Nephron progenitor cell (in vitro differentiated cells): ENCODE measurements around the gene SLC19A3.
A peak's percentile ranks its signal among the peaks of the same experiment; 100 is the strongest.
"Not testable (repeated sequence)": the region's sequence is repeated elsewhere in the genome, so short reads cannot be mapped to it uniquely, and the experiment has no call there.

ENCODE experiments used
- DNase-seq: peaks from one replicate; pipeline ENCODE4 v3.0.0; 2021
- H3K27ac Mint-ChIP-seq: 2 replicates; pipeline ENCODE4 v1.8.0; 2021; ENCODE audit warnings: mild to moderate bottlenecking, moderate library complexity, mixed read lengths
- H3K27me3 Mint-ChIP-seq: 2 replicates; pipeline ENCODE4 v1.8.0; 2021; ENCODE audit warnings: mild to moderate bottlenecking, low read depth, mixed read lengths; ENCODE audit not compliant: poor library complexity
- H3K36me3 Mint-ChIP-seq: 2 replicates; pipeline ENCODE4 v1.8.0; 2021; ENCODE audit warnings: low read depth, mixed read lengths
- H3K4me1 Mint-ChIP-seq: 2 replicates; pipeline ENCODE4 v1.8.0; 2021; ENCODE audit warnings: mixed read lengths
- H3K4me3 Mint-ChIP-seq: 2 replicates; pipeline ENCODE4 v1.8.0; 2021; ENCODE audit warnings: mild to moderate bottlenecking, moderate library complexity, mixed read lengths
- H3K9me3 Mint-ChIP-seq: 2 replicates; pipeline ENCODE4 v1.8.0; 2021; ENCODE audit warnings: mild to moderate bottlenecking, moderate library complexity, mixed read lengths
- TF ChIP-seq, protein P1 (sequence below): fragments of 200-600 bp; sonication (generic); IDR thresholded peaks from 2 replicates; pipeline ENCODE4 v1.5.0; 2021; ENCODE audit warnings: antibody characterized with exemption

SLC19A3 gene

DNA sequence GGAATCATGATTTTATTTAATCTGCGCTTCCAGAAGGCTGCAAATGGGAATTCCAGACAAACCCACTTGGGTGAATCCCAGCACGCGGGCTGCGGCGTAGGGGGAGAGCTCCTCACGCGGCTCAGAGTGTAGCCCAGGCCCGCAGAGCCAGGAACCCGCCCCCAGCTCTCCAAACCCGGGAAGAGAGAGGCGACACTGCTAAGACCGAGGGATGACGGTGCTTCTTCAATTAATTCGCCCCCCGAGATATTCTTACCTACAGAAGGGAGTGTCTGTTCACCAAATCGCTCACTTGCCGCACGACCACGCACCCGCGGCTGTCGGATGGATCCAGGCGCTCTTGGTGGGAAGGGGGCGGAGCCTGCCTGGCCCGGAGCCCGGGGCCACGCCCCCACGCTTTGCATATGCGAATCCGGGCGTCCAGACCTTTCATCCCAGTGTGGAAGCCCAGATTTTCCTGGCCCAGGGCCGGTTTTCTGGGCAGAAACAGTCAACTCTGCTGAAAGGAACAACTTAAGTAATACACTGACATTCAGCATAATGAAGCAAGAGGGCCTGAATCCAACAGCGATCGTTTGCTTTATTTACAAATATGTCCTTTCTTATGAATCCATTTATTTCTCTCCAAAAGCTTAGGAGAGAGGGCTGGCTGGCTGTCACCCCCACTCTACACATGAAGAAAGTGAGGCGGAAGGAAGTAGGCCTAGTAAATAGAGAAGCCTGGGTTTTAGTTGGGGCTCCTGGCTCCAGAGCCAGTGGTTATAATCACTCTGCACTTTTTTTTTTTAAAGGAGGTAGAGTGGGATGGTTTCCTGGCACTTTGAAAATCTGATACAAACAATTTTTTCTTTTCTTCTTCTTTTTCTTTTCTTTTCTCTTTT, at the start of gene SLC19A3:
TSS of gene SLC19A3 (minus strand) at position 342 of the 881 bp plus-strand sequence. CDS start 15,710 bp downstream, outside the sequence.
- Mint-ChIP-seq H3K27me3 (peaks cover 38% of the 10 kb centered on the region), H3K9me3 (no peaks in the 10 kb centered on the region), H3K4me3 (peak within 1 kb of the TSS; percentile 81), H3K27ac (no peak within 1 kb of the TSS), H3K4me1 (peaks cover 10% of the 10 kb centered on the region), H3K36me3 (no peaks in the 10 kb centered on the region)
- DNase-seq: peak; percentile 88
- TF ChIP-seq, protein P1, sequence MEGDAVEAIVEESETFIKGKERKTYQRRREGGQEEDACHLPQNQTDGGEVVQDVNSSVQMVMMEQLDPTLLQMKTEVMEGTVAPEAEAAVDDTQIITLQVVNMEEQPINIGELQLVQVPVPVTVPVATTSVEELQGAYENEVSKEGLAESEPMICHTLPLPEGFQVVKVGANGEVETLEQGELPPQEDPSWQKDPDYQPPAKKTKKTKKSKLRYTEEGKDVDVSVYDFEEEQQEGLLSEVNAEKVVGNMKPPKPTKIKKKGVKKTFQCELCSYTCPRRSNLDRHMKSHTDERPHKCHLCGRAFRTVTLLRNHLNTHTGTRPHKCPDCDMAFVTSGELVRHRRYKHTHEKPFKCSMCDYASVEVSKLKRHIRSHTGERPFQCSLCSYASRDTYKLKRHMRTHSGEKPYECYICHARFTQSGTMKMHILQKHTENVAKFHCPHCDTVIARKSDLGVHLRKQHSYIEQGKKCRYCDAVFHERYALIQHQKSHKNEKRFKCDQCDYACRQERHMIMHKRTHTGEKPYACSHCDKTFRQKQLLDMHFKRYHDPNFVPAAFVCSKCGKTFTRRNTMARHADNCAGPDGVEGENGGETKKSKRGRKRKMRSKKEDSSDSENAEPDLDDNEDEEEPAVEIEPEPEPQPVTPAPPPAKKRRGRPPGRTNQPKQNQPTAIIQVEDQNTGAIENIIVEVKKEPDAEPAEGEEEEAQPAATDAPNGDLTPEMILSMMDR: no peak

DNA sequence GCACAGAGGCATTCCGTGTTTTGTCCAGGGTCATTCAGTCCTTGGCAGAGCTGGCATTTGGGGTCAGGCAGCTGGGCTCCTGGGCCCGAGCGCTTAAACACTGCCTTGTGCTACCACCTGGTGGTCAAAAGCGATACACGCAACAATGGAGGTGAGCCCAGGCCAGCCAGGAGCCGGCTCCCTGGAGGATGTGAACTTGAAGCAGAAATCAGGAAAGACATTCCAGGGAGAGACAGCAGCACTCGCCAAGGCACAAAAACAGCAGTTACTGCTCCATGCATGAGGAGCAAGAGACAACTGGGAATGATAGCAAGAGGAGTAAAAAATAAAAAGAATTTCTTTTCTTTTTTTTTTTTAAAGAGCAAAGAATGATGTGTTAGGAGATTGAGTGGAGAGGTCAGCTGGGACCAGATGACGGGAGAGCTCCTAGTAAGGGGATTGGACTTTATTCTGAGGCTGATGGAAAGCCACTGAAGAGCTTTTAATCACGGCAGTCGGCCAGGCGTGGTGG, 48.6 kb upstream of the SLC19A3 start:
- Mint-ChIP-seq H3K4me1 (peaks cover 4% of the 10 kb centered on the region), H3K9me3 (no peaks in the 10 kb centered on the region), H3K4me3 (no peak overlapping the region), H3K27me3 (peaks cover 14% of the 10 kb centered on the region), H3K36me3 (no peaks in the 10 kb centered on the region), H3K27ac (no peak overlapping the region)
- peak; percentile 79 for DNase-seq
- TF ChIP-seq, protein P1: peak; percentile 87

DNA sequence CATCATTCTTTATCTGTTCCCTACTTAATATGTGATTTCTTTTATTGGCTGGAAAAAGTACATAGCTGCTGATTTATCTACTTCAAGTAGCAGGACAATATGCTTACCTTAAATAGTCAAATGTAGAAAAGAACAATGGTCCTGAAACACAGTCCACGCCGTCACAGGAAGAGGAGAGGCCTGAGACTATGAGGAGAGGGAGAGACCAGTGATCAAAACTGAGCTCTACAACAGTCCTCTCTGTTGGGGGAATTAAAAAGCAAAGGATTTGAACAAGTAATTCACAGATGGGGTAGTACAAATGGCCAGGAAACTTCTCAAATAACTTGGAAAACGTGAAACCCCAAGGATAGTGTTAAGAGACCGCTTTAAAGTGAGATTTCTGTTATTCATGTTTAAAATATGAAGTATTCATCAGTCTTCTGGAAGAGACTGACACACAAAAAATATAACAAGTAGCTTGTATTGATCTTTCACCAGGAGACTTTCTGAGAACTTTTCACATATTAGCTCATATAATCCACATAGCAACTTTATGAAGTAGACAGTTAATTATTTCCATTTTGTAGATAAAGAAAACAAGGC, 48.1 kb upstream of the SLC19A3 start:
- Mint-ChIP-seq H3K36me3 (no peaks in the 10 kb centered on the region), H3K27ac (no peak overlapping the region), H3K4me3 (no peak overlapping the region), H3K9me3 (no peaks in the 10 kb centered on the region), H3K27me3 (peaks cover 14% of the 10 kb centered on the region), H3K4me1 (peaks cover 6% of the 10 kb centered on the region)
- TF ChIP-seq, protein P1: no peak
- no peak for DNase-seq

DNA sequence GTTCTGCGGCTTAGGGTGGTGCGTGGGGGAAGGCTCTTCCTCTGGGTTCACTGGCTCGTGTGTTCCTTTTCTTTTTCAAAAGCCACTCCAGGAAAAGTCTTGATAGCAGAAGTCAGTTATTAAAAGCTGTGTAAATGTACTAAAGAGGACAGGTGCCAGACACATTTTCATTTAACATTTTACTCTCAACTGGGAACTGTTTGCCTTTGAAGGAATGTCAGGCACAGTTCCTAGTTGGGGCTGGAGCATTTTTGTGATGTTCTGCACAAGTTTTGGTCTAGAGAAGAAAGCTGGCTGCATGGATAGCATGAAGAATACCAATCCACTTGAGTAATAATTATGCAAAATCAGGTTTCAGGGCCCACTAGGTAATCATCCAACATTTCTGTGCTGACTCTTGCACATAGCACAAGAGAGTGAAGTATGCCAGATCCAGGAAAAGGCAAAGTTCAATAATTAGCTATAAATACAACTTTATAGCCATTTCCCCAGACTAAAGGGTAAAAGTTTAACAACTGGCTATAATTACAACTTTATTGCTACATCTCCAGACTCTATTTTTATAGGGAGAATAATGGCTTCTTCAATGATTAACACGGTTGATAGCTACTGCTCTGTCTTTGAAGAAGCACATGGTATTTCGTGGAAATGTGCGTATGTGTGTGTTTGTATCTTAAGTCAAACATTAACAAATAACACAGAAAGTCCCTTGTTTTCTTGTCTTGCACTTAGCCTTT, 44.1 kb upstream of the SLC19A3 start:
- Mint-ChIP-seq H3K27ac (no peak overlapping the region), H3K36me3 (no peaks in the 10 kb centered on the region), H3K27me3 (no peaks in the 10 kb centered on the region), H3K4me3 (no peak overlapping the region), H3K9me3 (no peaks in the 10 kb centered on the region), H3K4me1 (peaks cover 15% of the 10 kb centered on the region)
- DNase-seq: no peak
- TF ChIP-seq, protein P1: no peak

DNA sequence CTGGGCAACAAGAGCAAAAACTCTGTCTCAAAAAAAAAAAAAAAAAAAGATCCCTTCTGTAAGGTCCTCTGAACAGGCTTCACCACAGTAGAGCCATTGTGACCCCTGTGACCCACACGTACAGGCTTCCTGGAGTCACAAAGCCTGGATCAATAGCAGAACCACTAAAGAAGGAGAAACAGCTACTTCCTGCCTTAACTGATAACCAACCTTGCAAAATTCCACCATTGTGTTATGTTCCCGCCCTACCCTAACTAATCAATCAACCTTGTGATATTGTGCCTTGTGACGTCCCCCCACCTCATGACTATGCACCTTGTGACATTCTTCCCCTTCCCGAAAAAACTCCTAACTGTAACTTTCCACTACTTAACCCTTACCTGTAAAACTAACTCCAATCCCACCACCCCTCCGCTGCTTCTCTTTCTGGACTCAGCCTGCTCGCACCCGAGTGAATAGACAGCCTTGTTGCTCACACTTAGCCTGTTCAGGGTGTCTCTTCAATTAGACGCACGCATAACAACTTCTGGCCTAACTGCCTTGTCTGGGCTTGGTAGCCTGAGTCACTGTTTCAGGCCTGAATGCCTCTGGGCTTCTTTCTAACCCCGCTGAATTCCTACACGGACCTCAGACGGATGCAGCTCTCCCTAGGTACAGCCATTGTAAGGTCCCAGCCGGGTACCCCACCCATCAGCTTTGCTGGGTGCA, 41.7 kb upstream of the SLC19A3 start:
- TF ChIP-seq, protein P1: no peak
- DNase-seq: no peak
- no peaks in the 10 kb centered on the region for H3K36me3 Mint-ChIP-seq
- H3K4me1 Mint-ChIP-seq: peaks cover 15% of the 10 kb centered on the region
- peak overlapping the region; percentile 60 for H3K27ac Mint-ChIP-seq
- H3K4me3 Mint-ChIP-seq: no peak overlapping the region
- H3K9me3 Mint-ChIP-seq: no peaks in the 10 kb centered on the region
- H3K27me3 Mint-ChIP-seq: no peaks in the 10 kb centered on the region

DNA sequence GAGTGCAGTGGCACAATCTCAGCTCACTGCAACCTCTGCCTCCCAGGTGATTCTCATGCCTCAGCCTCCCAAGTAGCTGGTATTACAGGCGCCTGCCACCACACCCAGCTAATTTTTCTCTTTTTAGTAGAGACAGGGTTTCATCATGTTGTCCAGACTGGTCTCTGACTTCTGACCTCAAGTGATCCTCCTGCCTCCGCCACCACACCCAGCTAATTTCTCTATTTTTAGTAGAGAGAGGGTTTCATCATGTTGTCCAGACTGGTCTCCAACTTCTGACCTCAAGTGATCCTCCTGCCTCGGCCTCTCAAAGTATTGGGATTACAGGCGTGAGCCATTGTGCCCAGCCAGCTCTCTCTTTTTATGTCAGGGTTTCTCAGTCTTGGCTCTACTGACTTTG, 38.4 kb upstream of the SLC19A3 start:
- not testable (repeated sequence) for H3K9me3 Mint-ChIP-seq, H3K27ac Mint-ChIP-seq, H3K4me3 Mint-ChIP-seq, H3K36me3 Mint-ChIP-seq, DNase-seq, H3K27me3 Mint-ChIP-seq
- H3K4me1 Mint-ChIP-seq: peaks cover 16% of the 10 kb centered on the region
